Naive B cell (primary cell): ENCODE data around the gene LRRC8B. TPM values are rescaled to one million over a fixed set of nuclear protein-coding genes. Genes with fewer than 3 reads are reported as not detected.
A peak's percentile ranks its signal among the peaks of the same experiment; 100 is the strongest.

ENCODE experiments used
- ATAC-seq, 2 donors: fragments of 150-1000 bp; cut with Tn5 transposase; 2 replicates each; pipeline ENCODE4 v1.10.0; 2021; ENCODE audit warnings: low read depth in 2 of 2, mild to moderate bottlenecking in 2 of 2, moderate library complexity in 2 of 2
- DNase-seq: peaks from one replicate; pipeline ENCODE4 v3.0.0; 2022
- H3K27ac Mint-ChIP-seq, 6 donors: one replicate each; pipeline ENCODE4 v1.8.0; 2020 to 2022; ENCODE audit warnings: mild to moderate bottlenecking in 6 of 6, mixed read lengths in 6 of 6, moderate library complexity in 5 of 6, inconsistent platforms in 2 of 6
- H3K27me3 Mint-ChIP-seq, 3 donors: one replicate each; pipeline ENCODE4 v1.8.0; 2021 to 2022; ENCODE audit warnings: mixed read lengths in 3 of 3, mild to moderate bottlenecking in 1 of 3
- H3K36me3 Mint-ChIP-seq, 2 donors: one replicate each; pipeline ENCODE4 v1.8.0; 2020 to 2022; ENCODE audit warnings: mixed read lengths in 2 of 2, inconsistent platforms in 1 of 2, mild to moderate bottlenecking in 1 of 2
- H3K4me1 Mint-ChIP-seq, 3 donors: one replicate each; pipeline ENCODE4 v1.8.0; 2020 to 2022; ENCODE audit warnings: mixed read lengths in 3 of 3, inconsistent platforms in 1 of 3, mild to moderate bottlenecking in 1 of 3, moderate library complexity in 1 of 3
- H3K4me3 Mint-ChIP-seq, 8 donors: one replicate each; pipeline ENCODE4 v1.8.0; 2020 to 2022; ENCODE audit warnings: mild to moderate bottlenecking in 8 of 8, mixed read lengths in 8 of 8, moderate library complexity in 8 of 8, inconsistent platforms in 2 of 8
- H3K9me3 Mint-ChIP-seq, 7 donors: one replicate each; pipeline ENCODE4 v1.8.0; 2020 to 2022; ENCODE audit warnings: mixed read lengths in 7 of 7, mild to moderate bottlenecking in 5 of 7, inconsistent platforms in 2 of 7, moderate library complexity in 1 of 7
- polyA plus RNA-seq, 6 donors: library from polyadenylated mRNA; unstranded; fragments of 300-500 nt; fragmentation: Illumina TruSeq; gene quantifications; one replicate each; pipeline ENCODE4 v1.2.3, GENCODE V29; 2021; ENCODE audit warnings: low read depth in 6 of 6

LRRC8B gene
- polyA plus RNA-seq, 6 donors from 2014 or later: 5.3 to 11.7 (median 9.6) TPM

- Mint-ChIP-seq H3K4me1 (peaks cover 24 to 26% (median 26%) of the 10 kb centered on the region in 3 donors), H3K27me3 (no peaks in the 10 kb centered on the region)
Measured at GRCh38 chr1:89631816-89632656, 107.4 kb downstream of the LRRC8B start.

DNA sequence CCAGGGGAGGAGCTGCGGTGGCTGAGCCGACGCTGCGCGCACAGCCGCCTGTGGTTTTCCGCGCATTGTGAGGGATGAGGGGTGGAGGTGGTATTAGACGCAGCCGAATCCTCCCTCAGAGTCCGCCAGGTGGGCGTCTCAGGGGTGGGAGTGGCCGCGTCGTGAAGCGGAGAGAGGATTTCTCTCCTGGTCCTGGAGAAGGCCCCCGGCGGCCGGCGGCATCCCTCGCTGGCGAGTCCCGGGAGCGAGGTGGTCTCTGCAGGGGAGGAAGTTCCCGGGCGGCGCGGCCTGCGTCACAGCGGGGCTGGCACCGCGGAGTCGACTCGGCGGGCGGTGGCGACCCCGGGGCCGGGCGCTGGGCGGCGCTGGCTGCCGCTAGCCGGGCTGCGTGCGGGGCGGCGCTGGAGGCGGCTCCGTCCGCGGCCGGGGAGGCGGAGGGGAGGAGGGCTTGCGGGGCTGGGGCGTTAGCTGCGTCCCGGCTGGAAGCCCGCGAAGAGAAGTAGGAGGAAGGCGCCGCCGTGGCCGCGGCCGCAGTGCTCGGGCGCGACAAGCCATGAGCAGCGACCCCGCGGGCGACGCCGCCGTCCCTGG is 108.1 kb downstream of the LRRC8B start, which contains the start of gene LRRC8C:
Gene LRRC8C (plus strand): TSS at position 464 of the 591 bp plus-strand sequence. CDS start 53,354 bp downstream, outside the sequence.
- peak; percentile 84 to 85 for ATAC-seq
- H3K27me3 Mint-ChIP-seq: no peaks in the 10 kb centered on the region
- H3K9me3 Mint-ChIP-seq: no peaks in the 10 kb centered on the region
- peak within 1 kb of the TSS; percentile 91 to 99 (median 97) for H3K4me3 Mint-ChIP-seq
- DNase-seq: peak; percentile 90
- peaks cover 24 to 32% (median 26%) of the 10 kb centered on the region in 3 donors for H3K4me1 Mint-ChIP-seq
- peaks cover 0 to 8% of the 10 kb centered on the region in 2 donors for H3K36me3 Mint-ChIP-seq
- H3K27ac Mint-ChIP-seq: peak within 1 kb of the TSS; percentile 95 to 99 (median 97)

More at GRCh38 chr1:89631816-89632656, 107.4 kb downstream of the LRRC8B start:
- ATAC-seq (no peak), DNase-seq (no peak)
- Mint-ChIP-seq H3K36me3 (peaks cover 0 to 8% of the 10 kb centered on the region in 2 donors), H3K9me3 (no peaks in the 10 kb centered on the region), H3K27ac (peak overlapping the region; percentile 95 to 99 (median 97)), H3K4me3 (peak overlapping the region; percentile 89 to 99 (median 96))

GRCh38 chr1:89633248-89633799 is 108.7 kb downstream of the LRRC8B start:
- H3K4me3 Mint-ChIP-seq: peak overlapping the region; percentile 90 to 97 (median 95)
- peak overlapping the region in 5 of 6 donors; percentile 58 to 95 (median 88) for H3K27ac Mint-ChIP-seq
- peak; percentile 76 for DNase-seq
- H3K9me3 Mint-ChIP-seq: no peaks in the 10 kb centered on the region
- ATAC-seq: peak; percentile 63 to 66
- peaks cover 0 to 5% of the 10 kb centered on the region in 2 donors for H3K36me3 Mint-ChIP-seq
- peaks cover 24 to 35% (median 25%) of the 10 kb centered on the region in 3 donors for H3K4me1 Mint-ChIP-seq
- H3K27me3 Mint-ChIP-seq: no peaks in the 10 kb centered on the region

DNA sequence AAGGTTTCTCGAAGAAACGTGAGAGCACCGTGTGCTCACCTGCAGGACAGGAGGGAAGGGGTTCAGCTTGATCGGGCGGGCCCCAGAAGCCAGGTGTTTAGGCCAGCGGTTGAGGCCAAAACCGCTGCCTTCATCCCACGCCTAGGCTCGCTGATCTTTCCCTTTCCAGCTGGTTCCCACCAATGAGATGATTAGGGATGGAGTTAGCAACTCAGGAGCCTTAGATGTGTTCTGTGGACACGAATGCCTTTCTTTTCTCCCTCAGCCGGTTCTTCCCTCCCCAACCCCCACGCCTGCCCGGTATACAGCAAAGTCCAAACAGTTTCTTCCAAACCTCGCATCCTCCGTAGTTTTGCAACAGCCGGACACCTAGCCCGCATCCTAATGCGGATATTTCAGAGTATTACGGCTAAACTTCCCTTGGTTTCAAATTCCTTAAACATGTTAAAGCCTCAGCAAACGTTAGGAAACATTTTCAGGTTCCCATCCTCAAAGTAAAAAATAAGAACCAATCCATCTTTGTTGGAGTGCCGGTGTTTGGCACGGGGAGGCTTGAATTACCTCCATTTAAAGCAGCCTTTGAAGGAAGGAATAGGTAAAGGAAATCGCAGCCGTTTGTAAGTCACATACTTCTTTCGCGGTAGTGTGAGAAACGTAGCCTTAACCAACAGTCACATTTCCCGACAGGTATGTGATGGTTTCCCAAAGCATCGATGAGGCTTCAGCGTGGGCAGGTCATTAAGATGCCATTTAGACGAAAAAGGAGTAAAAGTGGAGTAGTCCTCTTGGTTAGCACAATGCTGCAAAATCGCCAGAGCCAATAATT is 109.4 kb downstream of the LRRC8B start:
- Mint-ChIP-seq H3K27me3 (no peaks in the 10 kb centered on the region), H3K27ac (peak overlapping the region; percentile 54 to 95 (median 84)), H3K36me3 (no peaks in the 10 kb centered on the region), H3K9me3 (no peaks in the 10 kb centered on the region), H3K4me1 (peaks cover 24 to 35% (median 24%) of the 10 kb centered on the region in 3 donors), H3K4me3 (peak overlapping the region; percentile 90 to 97 (median 95))
- ATAC-seq (no peak), DNase-seq (peak; percentile 11)

GRCh38 chr1:89635825-89636815 is 111.5 kb downstream of the LRRC8B start:
- no peak for ATAC-seq
- Mint-ChIP-seq H3K27me3 (no peaks in the 10 kb centered on the region), H3K36me3 (no peaks in the 10 kb centered on the region), H3K9me3 (no peaks in the 10 kb centered on the region), H3K27ac (peak overlapping the region in 2 of 6 donors; percentile 54 to 79), H3K4me3 (peak overlapping the region in 1 of 8 donors; percentile 28), H3K4me1 (peaks cover 18 to 35% (median 19%) of the 10 kb centered on the region in 3 donors)
- no peak for DNase-seq

GRCh38 chr1:89637496-89637895 is 112.9 kb downstream of the LRRC8B start:
- peaks cover 14 to 32% (median 15%) of the 10 kb centered on the region in 3 donors for H3K4me1 Mint-ChIP-seq
- H3K27me3 Mint-ChIP-seq: no peaks in the 10 kb centered on the region
- no peak for ATAC-seq
- no peaks in the 10 kb centered on the region for H3K36me3 Mint-ChIP-seq
- no peak overlapping the region for H3K27ac Mint-ChIP-seq
- no peak for DNase-seq
- H3K4me3 Mint-ChIP-seq: no peak overlapping the region
- no peaks in the 10 kb centered on the region for H3K9me3 Mint-ChIP-seq

GRCh38 chr1:89640440-89640839 is 115.8 kb downstream of the LRRC8B start:
- Mint-ChIP-seq H3K36me3 (peaks cover 0 to 6% of the 10 kb centered on the region in 2 donors), H3K27ac (peak overlapping the region in 1 of 6 donors; percentile 81), H3K4me1 (peaks cover 3 to 21% (median 8%) of the 10 kb centered on the region in 3 donors), H3K27me3 (no peaks in the 10 kb centered on the region), H3K9me3 (peaks cover 0 to 6% (median 4%) of the 10 kb centered on the region in 7 donors), H3K4me3 (no peak overlapping the region)
- ATAC-seq (no peak), DNase-seq (no peak)

DNA sequence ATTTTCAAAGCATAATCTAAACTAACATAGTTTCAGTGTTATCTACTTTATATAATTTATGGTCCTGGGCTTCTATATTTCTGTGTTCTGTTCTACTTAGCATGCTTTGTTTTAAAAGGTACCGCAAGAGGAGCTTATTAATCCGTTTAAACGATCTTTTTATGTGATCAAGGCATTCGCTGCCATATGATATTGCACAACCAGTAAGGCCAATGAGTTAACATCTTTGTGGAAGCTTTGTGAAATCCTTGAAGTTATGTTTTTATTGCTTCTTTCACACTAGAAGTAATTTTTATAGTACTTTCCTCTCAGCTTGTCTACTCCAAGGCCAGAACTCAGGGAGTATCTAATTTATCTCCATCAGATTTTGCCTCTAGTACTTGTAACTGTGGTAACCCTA is 117.2 kb downstream of the LRRC8B start:
- H3K27ac Mint-ChIP-seq: no peak overlapping the region

GRCh38 chr1:89643577-89643976 is 118.9 kb downstream of the LRRC8B start:
- Mint-ChIP-seq H3K9me3 (peaks cover 4 to 18% (median 5%) of the 10 kb centered on the region in 7 donors), H3K4me3 (no peak overlapping the region), H3K27me3 (no peaks in the 10 kb centered on the region), H3K27ac (no peak overlapping the region), H3K36me3 (peaks cover 0 to 10% of the 10 kb centered on the region in 2 donors), H3K4me1 (peaks cover 7 to 12% (median 7%) of the 10 kb centered on the region in 3 donors)
- ATAC-seq: no peak
- no peak for DNase-seq

More for the DNA sequence above, 117.2 kb downstream of the LRRC8B start:
- no peaks in the 10 kb centered on the region for H3K27me3 Mint-ChIP-seq
- no peak for DNase-seq
- no peak for ATAC-seq
- peaks cover 4 to 18% (median 5%) of the 10 kb centered on the region in 7 donors for H3K9me3 Mint-ChIP-seq
- peaks cover 0 to 10% of the 10 kb centered on the region in 2 donors for H3K36me3 Mint-ChIP-seq
- peaks cover 3 to 21% (median 5%) of the 10 kb centered on the region in 3 donors for H3K4me1 Mint-ChIP-seq
- no peak overlapping the region for H3K4me3 Mint-ChIP-seq

- Mint-ChIP-seq H3K27me3 (no peaks in the 10 kb centered on the region), H3K4me1 (peaks cover 8 to 16% (median 10%) of the 10 kb centered on the region in 3 donors), H3K9me3 (peaks cover 4 to 18% (median 5%) of the 10 kb centered on the region in 7 donors), H3K36me3 (peaks cover 0 to 10% of the 10 kb centered on the region in 2 donors), H3K4me3 (peak overlapping the region in 1 of 8 donors; percentile 47), H3K27ac (no peak overlapping the region)
- no peak for DNase-seq
- ATAC-seq: no peak
Measured at GRCh38 chr1:89644119-89644814, 119.6 kb downstream of the LRRC8B start.

GRCh38 chr1:89646259-89646658 is 121.6 kb downstream of the LRRC8B start:
- ATAC-seq: no peak
- H3K9me3 Mint-ChIP-seq: peaks cover 4 to 18% (median 5%) of the 10 kb centered on the region in 7 donors
- H3K4me3 Mint-ChIP-seq: no peak overlapping the region
- DNase-seq: no peak
- peaks cover 16 to 24% (median 16%) of the 10 kb centered on the region in 3 donors for H3K4me1 Mint-ChIP-seq
- H3K27me3 Mint-ChIP-seq: no peaks in the 10 kb centered on the region
- peaks cover 0 to 10% of the 10 kb centered on the region in 2 donors for H3K36me3 Mint-ChIP-seq
- H3K27ac Mint-ChIP-seq: no peak overlapping the region
